ENCODE results near the gene MYH16.
"Not testable (repeated sequence)": the region's sequence is repeated elsewhere in the genome, so short reads cannot be mapped to it uniquely, and the experiment has no call there.

MYH16 gene

DNA sequence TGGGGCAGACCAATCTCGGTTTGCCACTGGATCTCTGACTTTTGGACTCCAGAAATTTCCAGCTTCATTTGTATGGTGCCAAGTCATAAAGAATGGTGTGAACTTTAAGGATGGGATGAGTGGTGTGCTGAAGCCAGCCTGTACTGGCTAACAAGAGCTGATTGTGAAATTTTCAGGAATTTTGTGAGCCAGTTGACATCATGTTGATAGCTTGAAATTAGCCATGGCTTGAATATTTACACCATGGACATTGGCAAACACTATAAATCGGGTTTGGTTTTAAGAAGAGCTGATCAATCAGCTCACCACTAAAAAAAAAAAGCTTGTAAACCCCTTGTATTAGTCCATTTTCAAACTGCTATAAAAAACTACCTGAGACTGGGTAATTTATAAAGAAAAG is 14.1 kb upstream of the MYH16 start:
- no peak for DNase-seq (ENCODE audit: low read depth)

DNA sequence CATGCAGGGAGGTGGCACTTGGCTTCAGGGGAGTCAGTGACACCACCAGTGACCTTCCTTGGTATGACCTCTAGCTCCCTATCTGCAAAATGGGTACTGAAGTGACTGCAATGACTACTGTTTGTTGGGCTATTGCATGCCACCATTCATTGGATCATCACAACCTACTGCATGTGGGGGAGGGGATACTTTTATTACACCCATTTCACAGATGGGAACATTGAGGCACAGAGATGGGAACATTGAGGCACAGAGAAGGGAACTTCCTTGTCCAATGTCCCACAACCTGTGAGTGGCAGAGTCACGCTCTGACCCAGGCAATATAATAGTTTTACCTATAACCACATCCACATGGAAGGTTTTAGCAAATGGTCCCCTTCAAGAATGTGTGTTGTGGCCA is 12.2 kb upstream of the MYH16 start:
- DNase-seq (ENCODE audit: low read depth): no peak

DNA sequence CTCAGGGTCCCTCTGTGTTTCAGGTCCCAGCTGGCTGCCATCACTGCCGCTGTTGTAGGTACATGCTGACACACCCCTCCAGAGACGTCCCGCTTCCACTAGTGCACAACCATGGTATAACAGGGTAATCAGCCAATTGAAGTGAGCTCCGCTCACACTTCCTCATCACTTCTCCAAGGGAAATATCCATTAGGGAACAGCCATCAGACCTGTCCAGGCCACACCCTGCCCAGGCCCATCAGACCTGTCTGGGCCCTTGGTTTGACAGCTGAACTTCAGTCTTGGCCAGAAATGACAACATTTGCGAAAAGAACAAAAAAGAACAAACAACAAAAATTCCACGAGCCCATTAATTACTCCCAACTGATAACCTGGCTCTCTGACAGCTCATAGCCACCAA is 11.0 kb upstream of the MYH16 start:
- no peak for DNase-seq (ENCODE audit: low read depth)

DNA sequence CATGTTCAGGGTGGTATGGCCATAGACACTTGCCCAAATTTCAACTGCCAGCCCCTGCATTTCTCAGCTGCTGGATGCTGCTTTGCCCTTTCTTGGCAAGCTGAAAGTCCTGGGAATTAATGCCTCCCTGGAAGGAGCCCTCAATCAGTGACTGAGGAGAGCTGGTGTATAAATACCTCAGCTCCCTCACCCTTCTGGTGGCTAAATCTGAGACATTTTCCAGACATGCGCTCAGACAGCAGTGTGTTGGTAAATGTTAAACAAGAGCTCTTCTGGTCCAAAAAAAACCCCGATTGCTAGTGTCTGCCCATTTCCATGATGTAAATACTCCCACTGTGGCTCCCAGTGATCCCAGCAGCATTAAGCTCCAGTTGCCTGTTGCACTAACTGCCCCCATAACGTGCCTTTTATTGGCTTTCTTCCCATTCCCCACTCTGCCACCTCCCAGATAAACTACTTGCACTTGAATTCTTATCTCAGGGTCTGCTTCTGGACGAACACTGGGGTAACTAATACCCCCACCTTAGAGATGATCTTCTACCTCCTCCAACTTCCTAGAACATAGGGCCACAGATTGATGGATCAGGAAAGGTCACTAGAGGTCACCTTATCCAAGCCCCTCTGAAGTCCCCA is 6.7 kb upstream of the MYH16 start:
- DNase-seq (ENCODE audit: low read depth): no peak

DNA sequence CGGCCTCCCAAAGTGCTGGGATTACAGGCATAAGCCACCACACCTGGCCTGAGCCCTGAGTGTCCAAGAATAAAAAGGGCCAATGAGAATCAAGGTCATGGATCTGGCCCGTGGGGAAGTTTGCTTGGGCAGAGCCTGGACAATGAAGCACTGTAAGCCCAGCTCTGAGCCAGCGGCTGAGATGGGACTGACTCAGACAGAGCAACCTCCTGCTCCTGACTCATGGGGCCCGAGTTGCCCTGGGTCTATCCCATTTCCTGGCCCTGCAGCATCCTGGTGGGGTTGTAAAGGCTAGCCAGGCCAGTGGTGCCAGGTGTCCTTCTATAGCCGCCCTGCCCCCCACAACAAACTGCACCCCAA is 5.2 kb upstream of the MYH16 start:
- no peak for DNase-seq (ENCODE audit: low read depth)

DNA sequence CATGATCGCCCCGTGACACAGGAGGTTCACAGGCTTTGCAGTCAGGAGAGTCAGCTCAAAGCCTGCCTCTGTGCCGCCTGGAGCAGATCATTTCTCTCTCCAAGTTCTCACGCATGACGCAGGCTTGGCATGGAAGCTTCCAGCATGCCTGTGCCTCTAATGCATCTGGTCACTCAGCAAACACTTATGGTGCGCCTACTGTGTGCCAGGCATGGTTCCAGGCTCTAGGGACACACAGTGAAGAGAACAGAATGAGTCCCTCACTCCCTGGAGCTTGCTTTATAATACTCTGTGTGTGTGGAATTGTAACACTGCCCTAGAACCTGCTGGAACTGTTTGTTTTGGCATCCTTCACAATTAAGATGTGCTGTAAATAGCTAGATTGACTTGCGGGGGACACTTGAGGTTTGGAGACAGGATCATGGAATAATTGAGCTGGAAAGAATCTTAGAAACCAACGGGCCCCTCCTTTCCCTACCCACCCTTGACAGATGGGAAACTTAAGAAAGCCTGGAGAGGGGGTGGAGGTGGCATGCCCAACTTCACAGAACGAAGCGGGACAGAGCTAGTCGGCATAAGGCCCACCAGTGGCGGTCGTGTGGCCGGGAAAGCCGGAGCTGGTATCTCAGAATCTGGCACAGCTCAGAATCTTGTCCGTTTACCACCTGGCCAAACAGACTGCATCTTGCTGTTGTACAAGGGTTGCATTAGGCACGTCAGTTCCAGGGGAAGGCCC is 4.6 kb upstream of the MYH16 start:
- no peak for DNase-seq (ENCODE audit: low read depth)

DNA sequence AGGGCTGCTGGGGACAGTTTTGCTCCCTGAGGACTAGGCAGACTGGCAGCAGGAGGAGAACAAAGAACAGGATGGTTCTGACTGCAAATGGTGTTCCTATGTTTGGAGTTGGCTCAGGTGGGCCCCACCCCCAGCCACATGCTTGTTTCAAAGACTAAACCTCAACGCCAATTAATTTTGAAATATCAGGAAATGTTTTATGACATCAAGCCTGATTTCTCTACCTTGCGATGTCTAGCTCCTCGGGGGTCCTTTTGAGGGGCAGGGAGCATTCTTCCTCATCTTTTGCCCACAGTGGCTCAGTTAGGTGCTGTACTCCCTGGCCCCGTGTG is 4.1 kb upstream of the MYH16 start:
- no peak for DNase-seq (ENCODE audit: low read depth)

DNA sequence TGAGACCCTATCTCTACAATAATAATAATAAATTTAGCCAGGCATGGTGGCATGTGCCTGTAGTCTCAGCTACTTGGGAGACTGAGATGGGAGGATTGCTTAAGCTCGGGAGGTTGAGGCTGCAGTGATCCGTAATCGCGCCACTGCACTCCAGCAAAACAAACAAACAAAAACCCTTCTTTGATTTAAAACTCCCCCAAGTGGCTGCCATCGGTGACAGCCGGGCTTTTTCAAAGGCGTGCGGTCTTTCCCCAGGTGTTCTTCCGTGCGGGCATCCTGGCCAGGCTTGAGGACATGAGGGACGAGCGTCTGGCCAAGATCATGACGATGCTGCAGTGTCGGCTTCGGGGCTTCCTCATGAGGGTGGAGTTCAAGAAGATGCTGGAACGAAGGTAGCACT is 1.9 kb upstream of the MYH16 start:
- DNase-seq (ENCODE audit: low read depth): no peak

DNA sequence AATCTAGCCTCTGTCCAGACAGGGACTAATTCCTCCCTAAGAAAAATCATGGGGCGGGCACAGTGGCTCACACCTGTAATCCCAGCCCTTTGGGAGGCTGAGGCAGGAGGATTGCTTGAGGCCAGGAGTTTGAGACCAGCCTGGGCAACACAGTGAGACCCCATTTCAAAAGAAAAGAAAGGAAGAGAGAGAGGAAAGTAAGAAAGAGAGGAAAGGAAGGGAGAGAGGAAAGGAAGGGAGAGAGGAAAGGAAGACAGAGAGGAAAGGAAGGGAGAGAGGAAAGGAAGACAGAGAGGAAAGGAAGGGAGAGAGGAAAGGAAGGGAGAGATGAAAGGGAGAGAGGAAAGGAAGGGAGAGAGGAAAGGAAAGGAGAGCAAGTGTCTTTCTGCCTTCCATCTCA is 922 bp downstream of the MYH16 start:
- DNase-seq (ENCODE audit: low read depth): not testable (repeated sequence)

DNA sequence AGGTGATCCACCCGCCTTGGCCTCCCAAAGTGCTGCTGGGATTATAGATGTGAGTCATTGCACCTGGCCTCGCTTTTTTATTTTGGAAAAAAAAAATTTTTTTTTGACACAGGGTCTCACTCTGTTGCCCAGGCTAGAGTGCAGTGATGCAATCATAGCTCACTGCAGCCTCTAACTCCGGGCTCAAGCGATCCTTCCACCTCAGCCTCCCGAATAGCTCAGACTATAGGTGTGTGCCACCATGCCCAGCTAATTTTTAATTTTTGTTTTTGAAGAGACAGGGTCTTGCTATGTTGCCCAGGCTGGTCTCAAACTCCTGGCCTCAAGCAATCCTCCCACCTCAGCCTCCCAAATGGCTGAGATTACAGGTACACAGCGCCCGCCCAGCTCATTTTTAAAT is 2.3 kb downstream of the MYH16 start:
- DNase-seq (ENCODE audit: low read depth): not testable (repeated sequence)

DNA sequence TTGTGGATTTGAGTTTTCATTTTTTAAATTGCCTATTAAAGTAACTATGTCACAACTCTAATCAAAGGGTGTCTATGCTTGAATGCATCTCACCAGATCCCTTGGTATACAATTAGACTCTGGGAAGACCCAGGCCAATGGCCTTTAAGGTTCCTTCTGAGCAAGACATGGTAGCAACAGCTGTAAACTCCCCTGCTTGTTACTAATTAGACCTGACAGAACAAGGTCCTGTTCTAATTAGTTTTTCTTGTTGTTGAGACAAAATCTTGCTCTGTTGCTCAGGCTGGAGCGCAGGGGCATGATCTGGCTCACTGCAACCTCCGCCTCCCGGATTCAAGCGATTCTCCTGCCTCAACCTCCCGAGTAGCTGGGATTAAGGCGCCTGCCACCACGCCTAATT is 2.9 kb downstream of the MYH16 start:
- DNase-seq (ENCODE audit: low read depth): no peak

DNA sequence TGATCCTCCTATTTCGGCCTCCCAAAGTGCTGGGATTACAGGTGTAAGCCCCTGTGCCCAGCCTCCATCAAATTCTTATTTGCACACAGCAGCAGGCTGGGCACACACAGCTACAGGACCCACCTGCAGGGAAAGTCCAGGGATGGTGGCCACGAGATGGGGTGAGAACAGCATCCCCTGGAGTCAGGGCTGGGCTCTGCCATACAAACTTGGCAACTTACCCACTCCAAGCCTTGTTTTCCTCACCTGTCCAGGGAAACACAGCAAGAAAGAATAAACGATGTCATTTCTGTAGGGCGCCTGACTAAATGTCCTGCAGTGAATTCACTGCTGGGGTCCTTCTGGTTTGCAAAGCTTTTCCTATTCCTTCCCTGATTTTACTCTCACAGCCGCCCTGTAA is 5.5 kb downstream of the MYH16 start:
- no peak for DNase-seq (ENCODE audit: low read depth)

DNA sequence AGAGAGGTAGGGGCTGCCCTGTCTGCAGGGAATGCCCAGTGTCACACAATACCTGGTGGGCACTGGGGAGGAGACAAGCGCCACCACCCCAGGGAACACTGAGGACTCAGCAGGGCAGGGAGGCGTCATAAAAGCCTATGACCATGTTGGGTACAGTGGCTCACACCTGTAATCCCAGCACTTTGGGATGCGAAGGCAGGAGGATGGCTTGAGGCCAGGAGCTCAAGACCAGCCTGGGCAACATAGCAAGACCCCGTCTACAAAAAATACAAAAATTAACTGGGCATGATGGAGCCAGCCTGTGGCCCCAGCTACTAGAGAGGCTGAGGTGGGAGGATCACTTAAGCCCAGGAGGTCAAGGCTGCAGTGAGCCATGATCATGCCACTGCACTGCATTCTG is 11.5 kb downstream of the MYH16 start:
- DNase-seq (ENCODE audit: low read depth): not testable (repeated sequence)

DNA sequence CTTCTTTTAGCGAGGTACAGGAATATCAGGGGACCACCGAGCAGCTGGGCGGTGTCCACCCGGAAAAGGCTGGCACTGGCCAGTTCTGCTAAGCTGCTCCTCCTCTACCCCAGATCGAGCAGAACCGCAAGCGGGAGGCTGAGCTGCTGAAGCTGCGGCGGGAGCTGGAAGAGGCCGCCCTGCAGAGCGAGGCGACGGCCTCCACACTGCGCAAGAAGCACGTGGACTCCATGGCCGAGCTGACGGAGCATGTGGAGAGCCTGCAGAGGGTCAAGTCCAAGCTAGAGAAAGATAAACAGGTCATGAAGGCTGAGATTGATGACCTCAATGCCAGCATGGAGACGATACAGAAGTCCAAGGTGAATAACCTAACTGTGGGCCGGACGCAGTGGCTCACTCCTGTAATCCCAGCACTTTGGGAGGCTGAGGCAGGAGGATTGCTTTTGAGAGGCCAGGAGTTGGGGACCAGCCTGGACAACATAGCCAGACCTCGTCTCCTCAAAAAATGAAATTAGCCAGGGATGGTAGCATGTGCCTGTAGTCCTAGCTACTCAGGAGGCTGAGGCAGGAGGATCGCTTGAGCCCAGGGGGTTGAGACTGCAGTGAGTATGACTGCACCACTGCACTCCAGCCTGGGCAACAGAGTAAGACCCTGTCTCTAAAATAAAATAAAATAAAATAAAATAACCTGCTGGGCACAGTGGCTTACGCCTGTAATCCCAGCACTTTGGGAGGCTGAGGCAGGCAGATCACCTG is 15.3 kb downstream of the MYH16 start:
- DNase-seq (ENCODE audit: low read depth): no peak

DNA sequence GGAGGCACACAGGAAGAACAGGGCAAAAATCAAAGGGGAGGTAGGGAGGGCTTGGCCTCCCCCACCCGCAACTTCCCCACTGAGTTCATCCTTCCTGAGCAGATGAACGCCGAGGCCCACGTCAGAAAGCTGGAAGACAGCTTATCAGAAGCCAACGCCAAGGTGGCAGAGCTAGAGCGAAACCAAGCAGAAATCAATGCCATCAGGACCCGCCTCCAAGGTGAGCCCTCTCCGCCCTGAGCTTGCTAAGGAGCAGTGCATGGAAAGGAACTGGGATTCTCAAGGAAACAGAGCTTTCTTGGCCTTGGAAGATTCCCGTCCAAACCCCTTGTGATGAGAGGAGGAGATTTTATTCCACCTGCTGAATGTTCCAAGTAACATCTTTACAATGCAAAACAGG is 16.5 kb downstream of the MYH16 start:
- no peak for DNase-seq (ENCODE audit: low read depth)

DNA sequence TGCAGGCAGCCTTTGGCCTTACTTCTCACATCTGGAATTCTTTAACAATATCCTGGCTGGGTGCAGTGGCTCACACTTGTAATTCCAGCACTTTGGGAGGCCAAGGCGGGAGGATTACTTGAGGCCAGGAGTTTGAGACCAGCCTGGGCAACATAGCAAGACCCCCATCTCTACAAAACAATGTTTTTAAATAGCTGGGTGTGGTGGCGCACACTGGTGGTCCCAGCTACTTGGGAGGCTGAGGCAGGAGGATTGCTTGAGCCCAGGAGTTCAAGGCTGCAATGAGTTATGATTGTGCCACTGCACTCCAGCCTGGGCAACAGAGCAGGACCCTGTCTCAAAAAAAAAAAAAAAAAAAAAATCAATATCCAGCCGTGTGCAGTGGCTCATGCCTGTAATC is 17.5 kb downstream of the MYH16 start:
- DNase-seq (ENCODE audit: low read depth): not testable (repeated sequence)

DNA sequence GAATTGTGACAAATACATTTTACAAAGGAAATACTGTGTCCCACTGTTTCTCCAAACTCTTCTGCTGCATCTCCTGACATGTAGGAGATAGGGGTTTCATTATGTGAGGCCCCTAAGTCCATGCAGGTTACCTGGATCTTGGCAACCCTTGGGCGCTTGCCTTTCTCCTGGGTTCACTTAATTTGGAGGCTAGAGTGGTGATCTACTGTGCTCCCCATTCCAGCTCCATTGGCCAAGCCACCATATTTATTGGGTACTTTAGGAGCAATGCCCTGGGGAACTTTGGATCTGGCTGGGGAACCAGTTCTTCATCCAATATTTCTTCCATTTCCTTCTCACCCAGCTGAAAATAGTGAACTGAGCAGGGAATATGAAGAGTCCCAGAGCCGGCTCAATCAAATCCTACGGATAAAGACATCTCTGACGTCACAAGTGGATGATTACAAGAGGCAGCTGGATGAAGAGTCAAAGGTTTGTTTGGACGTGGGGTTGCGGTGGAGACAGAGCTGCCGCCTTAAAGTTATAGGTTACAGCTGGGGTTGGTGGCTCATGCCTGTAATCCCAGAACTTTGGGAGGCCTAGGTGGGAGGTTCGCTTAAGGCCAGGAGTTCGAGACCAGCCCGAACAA is 18.5 kb downstream of the MYH16 start:
- DNase-seq (ENCODE audit: low read depth): no peak

DNA sequence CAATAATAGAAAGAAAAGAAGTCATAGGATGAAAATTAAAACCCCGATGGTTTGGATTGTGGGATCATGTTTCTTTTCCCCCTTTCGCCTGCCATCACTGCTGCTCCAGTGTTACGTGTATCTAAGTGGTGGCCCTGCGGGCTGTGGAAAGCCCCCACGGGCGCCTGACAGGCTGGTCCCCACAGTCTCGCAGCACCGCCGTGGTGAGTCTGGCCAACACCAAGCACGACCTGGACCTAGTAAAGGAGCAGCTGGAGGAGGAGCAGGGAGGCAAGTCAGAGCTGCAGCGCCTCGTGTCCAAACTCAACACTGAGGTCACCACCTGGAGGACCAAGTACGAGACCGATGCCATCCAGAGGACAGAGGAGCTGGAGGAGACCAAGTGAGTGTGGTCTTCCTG is 19.5 kb downstream of the MYH16 start:
- DNase-seq (ENCODE audit: low read depth): no peak

DNA sequence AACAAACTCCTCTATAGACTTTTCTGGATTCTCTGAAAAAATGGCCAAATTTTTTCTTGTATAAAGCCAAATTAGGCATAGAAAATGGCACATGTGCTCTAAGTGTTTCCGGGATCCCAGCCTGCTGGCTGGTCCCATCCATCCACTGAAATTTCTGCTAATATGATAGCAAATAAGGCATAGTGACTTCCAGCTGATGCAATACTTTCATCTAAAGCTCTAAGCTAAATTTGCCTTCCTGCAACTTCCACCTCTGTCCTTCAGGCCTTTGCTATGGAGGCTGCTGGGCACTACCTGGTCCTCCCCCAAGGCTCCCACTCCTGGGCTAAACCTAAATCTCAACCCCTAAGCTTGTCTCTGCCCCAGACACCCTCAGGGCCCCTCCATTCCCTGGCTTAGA is 20.5 kb downstream of the MYH16 start:
- no peak for DNase-seq (ENCODE audit: low read depth)

DNA sequence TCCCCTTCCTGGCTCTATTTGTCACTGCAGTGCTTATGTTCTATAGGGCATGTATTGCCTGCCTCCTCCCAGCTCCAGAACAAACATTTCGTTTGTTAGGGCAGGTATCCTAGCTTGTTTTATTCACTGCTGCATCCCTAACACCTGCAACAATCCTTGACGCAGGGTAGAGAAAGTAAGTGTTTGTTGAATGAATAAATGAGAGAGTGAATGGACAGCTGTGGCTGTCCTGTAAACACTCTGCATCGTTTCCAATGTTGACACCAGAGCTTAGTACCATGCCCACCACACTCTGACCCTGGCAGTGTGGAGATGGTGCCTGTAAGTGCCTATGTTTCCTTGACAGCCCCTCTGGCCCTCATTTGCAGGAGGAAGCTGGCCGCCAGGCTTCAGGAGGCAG is 21.0 kb downstream of the MYH16 start:
- no peak for DNase-seq (ENCODE audit: low read depth)

DNA sequence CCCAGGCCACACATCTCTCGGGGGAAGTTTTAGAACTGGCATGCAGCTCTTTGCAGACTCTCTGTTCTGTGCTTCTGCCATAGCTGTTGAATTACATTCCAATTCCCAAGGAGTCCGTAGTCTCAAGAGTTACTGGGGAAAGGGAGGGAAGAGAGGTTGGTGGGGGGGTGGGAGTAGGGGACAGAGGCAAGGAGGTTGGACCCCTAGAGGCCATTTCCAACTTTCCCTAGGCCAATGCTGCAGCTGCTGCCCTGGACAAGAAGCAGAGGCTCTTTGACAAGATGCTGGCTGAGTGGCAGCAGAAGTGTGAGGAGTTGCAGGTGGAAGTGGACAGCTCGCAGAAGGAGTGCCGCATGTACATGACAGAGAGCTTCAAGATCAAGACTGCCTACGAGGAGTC is 23.8 kb downstream of the MYH16 start:
- DNase-seq (ENCODE audit: low read depth): no peak

DNA sequence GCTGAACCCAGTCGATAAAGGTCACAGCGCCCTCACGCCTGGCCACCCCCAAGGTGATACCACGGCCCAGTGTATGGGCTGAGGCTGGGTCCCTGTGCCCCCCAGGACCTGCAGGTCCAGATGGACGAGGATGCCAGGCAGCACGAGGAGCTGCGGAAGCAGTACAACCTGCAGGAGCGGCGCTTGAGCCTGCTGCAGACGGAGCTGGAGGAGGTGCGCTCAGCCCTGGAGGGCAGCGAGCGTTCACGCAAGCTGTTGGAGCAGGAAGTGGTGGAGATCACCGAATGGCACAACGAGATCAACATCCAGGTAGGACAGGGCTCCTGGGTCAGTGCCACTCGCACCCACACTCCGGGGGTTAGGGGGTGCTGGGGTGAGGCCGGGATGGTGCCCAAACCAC is 28.9 kb downstream of the MYH16 start:
- DNase-seq (ENCODE audit: low read depth): no peak

Data from activated T-helper 1 cell treated with Interleukin-2 at 50 U/mL for 16 hours (primary cell).